WERI-Rb-1 (cell line): ENCODE results near the gene TNFRSF21.

Source experiments
- DNase-seq: peaks from one replicate; pipeline ENCODE4 v3.0.0-alpha.2; 2020
- H3K27ac ChIP-seq: fragments of 250-450 bp; sonication (Bioruptor Pico); 2 replicates; pipeline ENCODE4 v1.5.1; 2020; ENCODE audit warnings: mild to moderate bottlenecking, moderate library complexity
- H3K27me3 ChIP-seq: fragments of 250-450 bp; sonication (Bioruptor Pico); 2 replicates; pipeline ENCODE4 v1.5.1; 2021; ENCODE audit warnings: mild to moderate bottlenecking, low read depth, moderate library complexity; ENCODE audit not compliant: insufficient read depth, severe bottlenecking
- H3K36me3 ChIP-seq: fragments of 250-450 bp; sonication (Bioruptor Pico); 2 replicates; pipeline ENCODE4 v1.5.1; 2020; ENCODE audit warnings: mild to moderate bottlenecking, moderate library complexity
- H3K4me3 ChIP-seq: 2 replicates; pipeline ENCODE4 v1.5.1; 2011; ENCODE audit warnings: low read depth, mild to moderate bottlenecking, control low read depth, low read length
- H3K9me3 ChIP-seq: fragments of 250-450 bp; sonication (Bioruptor Pico); 2 replicates; pipeline ENCODE4 v1.5.1; 2021; ENCODE audit warnings: mild to moderate bottlenecking, moderate library complexity; ENCODE audit not compliant: severe bottlenecking
- TF ChIP-seq, protein P1 (sequence below): IDR thresholded peaks from 2 replicates; pipeline ENCODE4 v1.5.1; 2011; ENCODE audit warnings: low read depth, mild to moderate bottlenecking, control low read depth, inconsistent platforms, low read length

TNFRSF21 gene

DNA sequence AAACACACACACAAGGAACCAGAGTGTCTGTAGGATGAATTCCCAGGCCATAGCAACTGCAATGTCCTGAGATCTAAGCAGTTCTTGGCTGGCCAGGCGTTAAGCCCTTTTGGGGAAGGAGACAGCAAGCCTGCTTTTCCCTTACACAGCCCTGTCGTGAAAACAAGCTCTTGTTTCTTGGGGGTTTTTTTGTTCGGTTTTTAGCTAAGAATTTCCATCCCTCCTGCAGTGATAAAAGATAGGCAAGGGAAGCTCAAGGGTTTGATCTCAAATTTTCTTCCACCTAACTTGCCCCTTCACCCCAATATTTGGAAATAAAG, 1.5 kb downstream of the TNFRSF21 start:
- Histone ChIP-seq H3K9me3 (no peaks in the 10 kb centered on the region), H3K27ac (no peak overlapping the region), H3K27me3 (no peaks in the 10 kb centered on the region), H3K36me3 (peaks cover 5% of the 10 kb centered on the region; the same call in 1 of the 2 replicates), H3K4me3 (peak overlapping the region; percentile 71)
- no peak for DNase-seq
- TF ChIP-seq, protein P1, sequence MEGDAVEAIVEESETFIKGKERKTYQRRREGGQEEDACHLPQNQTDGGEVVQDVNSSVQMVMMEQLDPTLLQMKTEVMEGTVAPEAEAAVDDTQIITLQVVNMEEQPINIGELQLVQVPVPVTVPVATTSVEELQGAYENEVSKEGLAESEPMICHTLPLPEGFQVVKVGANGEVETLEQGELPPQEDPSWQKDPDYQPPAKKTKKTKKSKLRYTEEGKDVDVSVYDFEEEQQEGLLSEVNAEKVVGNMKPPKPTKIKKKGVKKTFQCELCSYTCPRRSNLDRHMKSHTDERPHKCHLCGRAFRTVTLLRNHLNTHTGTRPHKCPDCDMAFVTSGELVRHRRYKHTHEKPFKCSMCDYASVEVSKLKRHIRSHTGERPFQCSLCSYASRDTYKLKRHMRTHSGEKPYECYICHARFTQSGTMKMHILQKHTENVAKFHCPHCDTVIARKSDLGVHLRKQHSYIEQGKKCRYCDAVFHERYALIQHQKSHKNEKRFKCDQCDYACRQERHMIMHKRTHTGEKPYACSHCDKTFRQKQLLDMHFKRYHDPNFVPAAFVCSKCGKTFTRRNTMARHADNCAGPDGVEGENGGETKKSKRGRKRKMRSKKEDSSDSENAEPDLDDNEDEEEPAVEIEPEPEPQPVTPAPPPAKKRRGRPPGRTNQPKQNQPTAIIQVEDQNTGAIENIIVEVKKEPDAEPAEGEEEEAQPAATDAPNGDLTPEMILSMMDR, result no peak

DNA sequence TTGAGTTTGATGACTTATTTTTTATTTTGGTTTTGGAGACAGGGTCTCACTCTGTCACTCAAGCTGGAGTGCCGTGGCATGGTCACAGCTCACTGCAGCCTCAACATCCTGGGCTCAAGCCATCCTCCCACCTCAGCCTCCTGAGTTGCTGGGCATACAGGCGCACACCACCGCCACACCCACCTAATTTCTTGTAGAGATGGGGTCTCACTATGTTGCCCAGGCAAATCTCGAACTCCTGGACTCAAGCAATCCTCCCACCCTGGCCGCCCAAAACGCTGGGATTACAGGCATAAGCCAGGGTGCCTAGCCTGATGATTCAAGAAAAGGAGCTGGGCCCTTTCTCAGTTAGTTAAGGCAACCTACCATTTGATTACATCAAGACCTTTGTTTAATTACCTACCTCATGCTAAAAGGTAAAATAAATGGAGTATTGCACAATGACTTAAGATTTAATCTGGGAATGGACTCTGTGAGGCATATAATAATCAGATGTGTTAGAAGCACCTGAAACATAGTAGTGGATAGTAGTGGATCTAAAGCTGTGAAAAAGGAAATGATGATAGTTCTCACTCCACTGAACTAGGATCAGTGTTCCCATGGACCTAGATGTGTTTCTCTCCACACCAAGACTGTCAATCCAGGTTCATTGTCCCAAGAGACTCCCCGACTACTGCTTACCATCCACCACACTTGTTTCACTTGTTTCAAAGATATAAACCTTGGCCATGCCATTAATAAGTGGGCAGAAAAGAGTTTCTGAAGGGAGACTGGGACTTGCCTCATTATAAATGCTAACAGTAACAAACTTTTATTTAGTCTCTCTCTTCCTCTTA, 2.1 kb downstream of the TNFRSF21 start:
- no peak overlapping the region for H3K4me3 ChIP-seq
- no peaks in the 10 kb centered on the region for H3K27me3 ChIP-seq
- DNase-seq, result no peak
- no peaks in the 10 kb centered on the region for H3K9me3 ChIP-seq
- TF ChIP-seq, protein P1, result no peak
- no peak overlapping the region for H3K27ac ChIP-seq
- peaks cover 5% of the 10 kb centered on the region; the same call in 1 of the 2 replicates for H3K36me3 ChIP-seq

DNA sequence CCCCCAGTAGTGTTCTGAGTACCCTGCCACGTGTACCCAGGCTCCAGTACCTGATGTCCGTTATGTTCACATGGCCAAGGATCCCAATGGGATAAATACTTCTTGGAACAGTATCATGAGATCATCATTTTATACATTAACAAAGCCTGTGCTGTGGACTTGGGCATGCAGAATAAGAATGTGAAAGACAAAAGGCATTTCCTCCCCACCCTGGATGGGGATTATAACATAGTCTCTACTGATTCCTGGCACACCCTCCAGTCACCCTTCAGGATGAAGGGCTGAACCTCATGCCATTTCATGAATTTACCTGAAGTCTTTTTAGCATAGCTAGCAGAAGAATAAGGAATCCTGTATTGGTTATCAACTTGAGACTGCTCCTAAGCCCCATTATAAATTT, 2.8 kb downstream of the TNFRSF21 start:
- H3K9me3 ChIP-seq, result no peaks in the 10 kb centered on the region
- no peak for DNase-seq
- TF ChIP-seq, protein P1, result no peak
- H3K36me3 ChIP-seq, result peaks cover 5% of the 10 kb centered on the region; the same call in 1 of the 2 replicates
- no peak overlapping the region for H3K4me3 ChIP-seq
- H3K27ac ChIP-seq, result no peak overlapping the region
- H3K27me3 ChIP-seq, result no peaks in the 10 kb centered on the region

GRCh38 chr6:47303861-47304260, 5.8 kb downstream of the TNFRSF21 start:
- H3K27me3 ChIP-seq, result no peaks in the 10 kb centered on the region
- H3K27ac ChIP-seq, result no peak overlapping the region
- H3K9me3 ChIP-seq, result no peaks in the 10 kb centered on the region
- no peak for DNase-seq
- H3K4me3 ChIP-seq, result no peak overlapping the region
- H3K36me3 ChIP-seq, result peaks cover 8% of the 10 kb centered on the region; the same call in 1 of the 2 replicates
- TF ChIP-seq, protein P1, result no peak

- Histone ChIP-seq H3K36me3 (peaks cover 8% of the 10 kb centered on the region; the same call in 1 of the 2 replicates), H3K27me3 (no peaks in the 10 kb centered on the region), H3K27ac (no peak overlapping the region), H3K9me3 (no peaks in the 10 kb centered on the region), H3K4me3 (no peak overlapping the region)
- TF ChIP-seq, protein P1, result no peak
- DNase-seq, result no peak
Observed at GRCh38 chr6:47303342-47303741, 6.4 kb downstream of the TNFRSF21 start.

- TF ChIP-seq, protein P1, result no peak
- Histone ChIP-seq H3K27me3 (no peaks in the 10 kb centered on the region), H3K9me3 (no peaks in the 10 kb centered on the region), H3K36me3 (peaks cover 8% of the 10 kb centered on the region; the same call in 1 of the 2 replicates), H3K27ac (no peak overlapping the region), H3K4me3 (no peak overlapping the region)
- no peak for DNase-seq
Observed at GRCh38 chr6:47302043-47302442, 7.7 kb downstream of the TNFRSF21 start.
